ENCODE data around the gene SORL1.

SORL1 gene

DNA sequence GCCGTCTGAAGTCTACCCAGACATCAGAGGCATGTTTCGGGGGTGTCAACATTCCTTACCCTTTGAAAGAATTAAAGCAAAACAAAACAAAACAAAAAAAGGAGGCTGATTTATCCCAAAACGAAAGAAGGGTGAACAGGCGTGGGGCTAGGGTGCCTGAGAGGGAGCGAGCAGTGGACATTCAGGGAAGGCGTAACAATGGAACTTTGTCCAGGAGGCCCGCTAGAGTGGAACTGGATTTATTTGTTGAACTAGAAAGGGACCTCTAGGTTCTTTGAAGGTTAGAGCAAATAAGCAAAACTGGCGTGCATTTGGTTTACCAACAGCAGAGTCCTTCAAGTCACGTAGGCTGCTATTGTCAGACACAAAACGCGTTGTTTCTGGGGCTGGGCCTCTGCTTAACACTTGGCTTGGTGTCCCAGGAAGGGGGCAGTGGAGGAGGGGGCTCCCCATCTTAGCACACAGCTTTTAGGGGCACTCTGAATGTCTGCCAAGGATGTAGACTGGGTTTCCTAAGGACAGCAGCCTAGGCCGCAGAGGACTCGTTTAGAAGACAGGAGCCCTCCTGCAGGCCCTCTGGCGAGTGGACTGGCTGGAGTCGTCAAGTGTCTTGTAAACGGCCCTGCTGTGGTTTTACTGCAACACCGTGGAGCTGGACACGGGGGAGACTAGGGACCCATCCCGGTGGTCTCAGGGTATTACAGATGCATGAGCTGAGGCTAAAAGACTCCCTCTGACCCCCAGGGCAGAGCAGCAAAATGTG, 204.4 kb downstream of the SORL1 start:
- DNase-seq (ENCODE audit: low read depth in 2 of 2): no peak

- no peak for DNase-seq (ENCODE audit: low read depth in 2 of 2)
These were observed 205.0 kb downstream of the SORL1 start for GRCh38 chr11:121657146-121657545.

GRCh38 chr11:121659811-121660210, 207.7 kb downstream of the SORL1 start:
- DNase-seq (ENCODE audit: low read depth in 2 of 2): no peak

DNA sequence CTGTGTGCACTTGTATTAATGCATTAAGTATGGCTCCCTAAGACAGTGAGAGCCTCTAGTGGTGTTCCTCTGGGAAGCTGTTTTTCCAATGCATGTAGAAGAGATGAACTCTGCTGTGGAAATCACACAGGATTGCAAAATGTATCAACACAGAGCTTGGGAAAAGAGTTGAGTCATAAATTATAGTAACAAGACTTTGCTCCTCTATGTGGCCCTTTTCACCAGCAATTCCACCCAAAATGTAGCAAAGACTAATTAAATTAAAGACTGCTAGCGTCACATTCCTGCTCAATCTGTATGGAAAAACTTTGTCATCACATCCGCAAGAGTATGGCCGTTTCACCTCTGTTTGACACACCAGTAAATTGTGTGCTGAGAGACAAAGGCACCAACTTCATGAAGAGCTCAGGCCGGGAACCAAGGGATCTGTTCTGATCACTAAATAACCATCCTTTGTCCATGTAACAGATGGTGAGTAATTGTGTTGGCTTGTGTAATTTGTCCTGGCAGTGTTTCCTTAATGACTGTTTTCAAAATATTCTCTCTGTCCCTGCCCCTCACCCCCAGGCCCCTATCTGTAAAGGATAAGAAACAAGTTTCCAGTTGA, 209.9 kb downstream of the SORL1 start:
- DNase-seq (ENCODE audit: low read depth in 2 of 2): no peak

DNA sequence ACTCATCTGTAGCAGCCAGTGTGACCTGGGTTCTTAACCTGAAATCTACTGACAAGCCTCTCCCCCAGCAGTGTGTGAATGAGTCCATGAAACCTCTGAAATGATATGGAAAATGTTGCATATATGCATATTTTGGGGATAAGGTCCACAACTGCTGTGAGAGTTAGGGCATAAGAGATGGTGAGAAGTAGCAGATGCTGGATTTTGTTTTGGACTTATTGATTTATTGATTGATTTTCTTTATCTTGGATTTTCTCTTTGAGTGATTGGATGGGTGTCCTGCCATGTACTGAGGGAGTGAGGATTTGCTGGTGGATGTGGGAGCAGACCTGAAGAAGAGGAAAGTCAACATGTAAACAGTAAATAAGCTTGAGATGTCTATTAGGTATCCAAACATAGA, 212.0 kb downstream of the SORL1 start:
- DNase-seq (ENCODE audit: low read depth in 2 of 2): no peak

DNA sequence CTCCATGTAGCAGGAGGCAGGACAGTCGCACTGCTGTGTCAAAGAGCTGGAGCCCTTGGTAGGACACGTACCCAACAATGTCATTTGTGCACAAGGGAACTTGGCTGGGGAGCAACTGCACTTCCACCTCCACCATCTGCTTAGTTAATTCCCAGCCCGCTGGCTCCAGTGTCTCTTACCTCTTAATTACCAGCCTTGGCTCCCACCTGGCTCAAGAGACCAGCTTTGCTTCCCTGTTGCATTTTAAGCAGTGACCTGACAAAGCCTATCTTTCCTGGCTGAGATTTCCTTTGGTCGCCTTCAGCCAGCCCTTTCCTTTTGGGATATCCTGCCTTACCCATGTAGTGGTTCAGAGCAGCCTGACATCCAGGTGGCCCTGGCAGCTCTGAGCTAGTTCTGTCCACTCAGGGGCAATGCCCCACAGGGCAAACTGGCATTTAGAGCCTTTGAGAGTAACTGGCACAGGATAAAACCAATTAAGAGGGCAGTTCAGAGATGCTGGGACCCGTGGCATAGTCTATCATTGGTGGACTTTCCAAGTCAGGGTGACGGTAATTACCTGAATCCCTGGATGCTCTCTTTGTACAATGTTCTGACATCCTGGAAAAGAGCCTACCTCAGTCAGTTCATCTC, 213.2 kb downstream of the SORL1 start:
- DNase-seq (ENCODE audit: low read depth in 2 of 2): no peak

- DNase-seq (ENCODE audit: low read depth in 2 of 2): no peak
These were observed 215.7 kb downstream of the SORL1 start for GRCh38 chr11:121667836-121668235.

- DNase-seq (ENCODE audit: low read depth in 2 of 2): no peak
These were observed 217.3 kb downstream of the SORL1 start for GRCh38 chr11:121669422-121669821.

DNA sequence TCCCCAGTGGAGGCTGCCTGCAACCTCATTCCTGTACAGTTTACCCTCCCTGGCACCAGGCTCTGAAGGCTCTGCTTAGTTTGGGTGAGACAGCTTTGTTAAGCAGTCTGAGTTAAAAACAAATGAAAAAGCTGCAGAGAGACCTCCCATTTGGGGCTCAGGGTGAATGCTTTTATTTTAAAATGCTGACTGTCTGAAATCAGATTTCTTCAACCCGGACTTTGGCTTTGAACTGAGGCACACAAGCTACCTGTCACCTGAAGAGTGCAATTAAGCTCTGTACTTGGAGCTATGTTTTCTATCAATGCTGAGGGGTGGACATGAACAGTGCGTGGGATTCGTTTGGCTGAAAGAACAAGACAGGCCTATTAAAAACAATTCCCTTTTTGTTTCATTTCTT, 218.2 kb downstream of the SORL1 start:
- no peak for DNase-seq (ENCODE audit: low read depth in 2 of 2)

DNA sequence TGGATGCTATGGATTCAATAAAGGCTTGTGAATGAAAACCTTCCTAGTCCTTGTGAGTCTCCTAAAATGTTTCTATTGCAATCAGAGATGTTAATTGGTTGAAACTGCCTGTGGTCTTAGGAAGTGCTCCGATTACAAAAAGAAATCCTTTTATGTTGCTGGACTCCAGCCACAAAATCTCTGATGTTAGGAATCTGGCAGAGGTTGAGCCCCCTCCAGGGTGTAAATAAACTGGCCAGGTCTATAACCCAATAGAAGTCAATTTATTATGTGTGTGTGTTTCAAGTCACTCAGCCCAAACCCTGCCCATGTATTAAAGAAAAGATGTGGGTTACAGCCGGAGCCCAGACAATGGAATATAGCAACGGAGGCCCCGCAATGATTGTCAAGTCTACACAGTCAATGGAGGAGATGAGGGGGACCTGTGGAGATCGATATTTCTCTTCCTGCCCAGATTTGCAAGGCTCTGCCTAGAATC, 218.7 kb downstream of the SORL1 start:
- no peak for DNase-seq (ENCODE audit: low read depth in 2 of 2)

DNA sequence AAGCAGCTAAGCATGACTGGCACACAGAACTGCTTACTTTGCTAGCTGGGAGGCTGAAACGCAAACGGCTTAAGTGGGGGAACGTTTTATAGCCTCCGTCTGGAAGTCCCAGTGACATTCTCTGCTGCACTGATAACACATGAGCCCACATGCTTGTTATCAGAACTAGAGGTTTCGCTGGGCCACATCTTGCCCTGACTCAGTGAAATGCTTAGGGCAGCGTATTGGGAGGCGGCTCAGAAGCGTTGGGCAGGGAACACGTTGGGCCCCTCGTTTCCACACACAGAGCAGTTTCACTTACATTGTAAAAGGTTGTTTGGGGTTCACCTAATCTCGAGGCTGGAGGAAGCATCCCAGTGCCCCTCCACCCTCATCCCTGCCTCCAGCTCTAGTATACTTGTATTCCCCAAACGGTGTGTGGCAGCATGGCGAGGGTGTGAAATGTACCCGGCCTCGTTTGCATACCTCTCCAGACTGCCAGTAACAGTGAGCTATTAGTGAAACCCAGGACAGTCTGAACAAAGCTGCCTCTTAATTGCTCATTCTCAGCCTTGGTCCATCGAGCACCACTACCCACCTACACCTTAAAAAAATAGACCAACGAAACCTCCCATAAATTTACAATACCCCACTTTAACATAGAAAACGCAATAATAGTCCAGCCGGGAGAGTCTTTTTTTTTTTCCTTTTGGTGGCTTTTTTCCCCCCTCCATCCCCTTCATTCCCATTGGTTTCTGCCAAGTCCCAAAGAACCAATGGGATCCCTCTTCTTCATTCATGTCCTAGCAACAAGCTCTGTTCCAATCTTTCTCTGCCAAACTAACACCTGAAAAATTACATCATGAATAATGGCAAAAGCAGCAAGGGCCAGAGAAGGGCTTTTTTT, 219.4 kb downstream of the SORL1 start:
- no peak for DNase-seq (ENCODE audit: low read depth in 2 of 2)

DNA sequence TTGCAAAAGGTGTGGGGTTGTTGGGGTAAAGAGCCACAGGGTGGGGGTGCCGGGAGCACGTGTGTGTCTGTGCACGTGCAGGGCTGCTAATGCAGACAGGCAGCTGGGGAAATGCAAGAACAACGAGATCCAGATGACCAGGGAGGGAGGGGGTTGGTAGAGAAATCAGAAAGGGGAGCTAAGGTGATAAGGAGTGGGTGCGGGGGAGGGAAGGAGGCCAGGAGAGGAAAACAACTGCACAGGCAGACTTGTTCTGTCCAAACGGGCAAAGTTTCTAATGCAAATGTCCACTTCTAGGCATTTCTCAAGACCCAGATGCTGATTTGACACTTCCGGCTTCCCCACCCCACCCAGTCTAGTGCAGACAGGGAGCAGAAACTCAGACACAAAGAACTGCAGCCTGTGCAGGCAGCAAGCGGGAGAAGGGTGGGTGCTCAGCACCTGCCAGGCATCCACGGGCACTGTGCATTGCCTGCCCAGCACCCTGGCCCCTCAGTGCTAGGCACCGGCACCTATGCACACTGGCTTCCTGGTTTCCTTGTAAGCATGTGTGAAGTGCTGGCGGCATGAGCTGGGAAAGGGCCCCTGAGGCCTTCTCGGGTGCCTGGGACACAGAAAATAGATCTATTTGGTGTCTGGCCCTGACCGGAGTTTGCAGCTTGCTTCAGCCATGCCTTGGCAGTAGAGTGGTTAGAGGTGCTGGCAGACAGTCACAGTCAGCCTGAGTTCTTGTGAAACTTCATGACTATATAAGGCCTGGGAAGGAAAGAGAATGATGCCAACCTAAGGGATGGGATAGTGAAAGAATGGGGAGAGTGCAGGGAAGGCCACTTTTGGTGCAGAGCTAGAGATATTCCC, 220.7 kb downstream of the SORL1 start:
- DNase-seq (ENCODE audit: low read depth in 2 of 2): no peak

GRCh38 chr11:121681550-121682268, 229.6 kb downstream of the SORL1 start:
- DNase-seq (ENCODE audit: low read depth in 2 of 2): no peak
